ENCODE measurements around the gene RAB6A.
A peak's percentile ranks its signal among the peaks of the same experiment; 100 is the strongest.
"Not testable (repeated sequence)": the region's sequence is repeated elsewhere in the genome, so short reads cannot be mapped to it uniquely, and the experiment has no call there.

RAB6A gene

DNA sequence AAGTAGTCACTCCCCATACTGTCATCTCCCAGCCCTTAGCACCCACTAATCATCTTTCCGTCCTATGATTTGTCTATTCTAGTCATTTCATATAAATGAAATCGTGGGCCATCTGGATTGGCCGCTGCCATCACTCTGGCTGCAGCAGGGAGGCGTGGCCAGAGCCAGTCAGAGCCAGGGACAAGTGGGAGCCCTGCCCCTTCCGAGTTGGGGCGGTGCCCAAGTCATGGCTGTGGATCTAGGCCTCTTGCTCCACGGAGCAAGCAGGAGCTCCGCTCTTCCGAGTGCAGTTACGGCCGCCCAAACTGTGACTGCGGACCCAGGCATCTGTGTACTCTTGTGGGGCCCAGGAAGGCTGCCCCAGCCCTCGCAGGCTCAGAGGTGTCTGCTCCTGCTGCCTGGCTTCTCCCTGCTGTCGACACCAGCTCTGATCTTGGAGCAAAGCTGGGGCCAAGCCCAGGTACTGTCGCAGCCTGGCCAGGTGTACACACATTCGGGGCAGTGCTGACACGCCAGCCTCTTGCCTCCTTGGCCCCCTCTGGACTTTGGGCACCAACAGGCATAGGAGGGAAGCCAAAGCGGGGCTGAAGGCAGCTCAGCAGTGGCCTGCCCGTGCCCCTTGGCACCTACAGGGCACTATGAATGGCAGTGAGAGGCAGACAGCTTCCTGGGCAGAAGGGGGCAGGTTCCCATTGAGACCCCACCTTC, 35.2 kb upstream of the RAB6A start:
- DNase-seq (ENCODE audit: insufficient read length, low spot score) = no peak
- FAIRE-seq = no peak
- TF ChIP-seq, protein P1, sequence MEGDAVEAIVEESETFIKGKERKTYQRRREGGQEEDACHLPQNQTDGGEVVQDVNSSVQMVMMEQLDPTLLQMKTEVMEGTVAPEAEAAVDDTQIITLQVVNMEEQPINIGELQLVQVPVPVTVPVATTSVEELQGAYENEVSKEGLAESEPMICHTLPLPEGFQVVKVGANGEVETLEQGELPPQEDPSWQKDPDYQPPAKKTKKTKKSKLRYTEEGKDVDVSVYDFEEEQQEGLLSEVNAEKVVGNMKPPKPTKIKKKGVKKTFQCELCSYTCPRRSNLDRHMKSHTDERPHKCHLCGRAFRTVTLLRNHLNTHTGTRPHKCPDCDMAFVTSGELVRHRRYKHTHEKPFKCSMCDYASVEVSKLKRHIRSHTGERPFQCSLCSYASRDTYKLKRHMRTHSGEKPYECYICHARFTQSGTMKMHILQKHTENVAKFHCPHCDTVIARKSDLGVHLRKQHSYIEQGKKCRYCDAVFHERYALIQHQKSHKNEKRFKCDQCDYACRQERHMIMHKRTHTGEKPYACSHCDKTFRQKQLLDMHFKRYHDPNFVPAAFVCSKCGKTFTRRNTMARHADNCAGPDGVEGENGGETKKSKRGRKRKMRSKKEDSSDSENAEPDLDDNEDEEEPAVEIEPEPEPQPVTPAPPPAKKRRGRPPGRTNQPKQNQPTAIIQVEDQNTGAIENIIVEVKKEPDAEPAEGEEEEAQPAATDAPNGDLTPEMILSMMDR (IDR thresholded peaks at IDR 0.05; ENCODE audit: insufficient read depth, missing control alignments) = no peak

DNA sequence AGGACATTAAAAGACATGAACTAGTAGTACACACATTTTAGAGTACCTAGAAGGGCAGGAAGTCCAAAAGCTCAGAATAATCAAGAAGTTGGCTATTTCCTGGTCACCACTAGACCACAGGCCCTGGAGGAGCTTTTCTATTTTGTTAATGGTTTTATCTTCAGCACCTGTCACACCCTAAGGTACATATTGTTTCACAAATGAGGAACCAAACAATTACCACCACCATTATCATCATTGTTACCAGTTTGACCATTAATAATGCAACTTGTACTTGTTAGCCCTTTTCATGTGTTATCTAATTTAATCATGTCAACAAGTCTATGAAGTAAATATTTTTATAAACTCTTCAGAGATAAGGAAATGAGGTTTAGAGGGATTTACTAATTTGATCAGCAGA, 31.7 kb upstream of the RAB6A start:
- TF ChIP-seq, protein P1 (IDR thresholded peaks at IDR 0.05; ENCODE audit: insufficient read depth, missing control alignments) = no peak
- DNase-seq (ENCODE audit: insufficient read length, low spot score) (no peak), FAIRE-seq (no peak)

DNA sequence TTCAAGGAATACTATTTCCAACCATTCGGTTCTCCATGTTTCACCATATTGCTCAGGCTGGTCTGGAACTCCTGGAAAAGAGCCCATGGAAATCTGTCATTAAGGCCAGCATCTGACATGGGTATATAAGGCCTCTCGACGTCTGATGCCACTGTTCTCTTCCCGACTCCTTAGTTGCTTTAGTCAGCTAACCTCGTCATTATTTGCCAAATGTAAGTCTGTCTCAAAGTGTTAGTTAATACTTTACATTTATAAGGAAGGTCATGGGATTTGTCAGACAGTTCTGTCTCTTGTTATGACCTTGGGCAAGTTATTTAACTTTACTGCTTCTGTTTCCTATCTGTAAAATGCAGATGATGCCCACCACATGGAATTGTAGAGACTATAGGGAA, 28.4 kb upstream of the RAB6A start:
- TF ChIP-seq, protein P1 (IDR thresholded peaks at IDR 0.05; ENCODE audit: insufficient read depth, missing control alignments) = no peak
- FAIRE-seq (no peak), DNase-seq (ENCODE audit: insufficient read length, low spot score) (no peak)

DNA sequence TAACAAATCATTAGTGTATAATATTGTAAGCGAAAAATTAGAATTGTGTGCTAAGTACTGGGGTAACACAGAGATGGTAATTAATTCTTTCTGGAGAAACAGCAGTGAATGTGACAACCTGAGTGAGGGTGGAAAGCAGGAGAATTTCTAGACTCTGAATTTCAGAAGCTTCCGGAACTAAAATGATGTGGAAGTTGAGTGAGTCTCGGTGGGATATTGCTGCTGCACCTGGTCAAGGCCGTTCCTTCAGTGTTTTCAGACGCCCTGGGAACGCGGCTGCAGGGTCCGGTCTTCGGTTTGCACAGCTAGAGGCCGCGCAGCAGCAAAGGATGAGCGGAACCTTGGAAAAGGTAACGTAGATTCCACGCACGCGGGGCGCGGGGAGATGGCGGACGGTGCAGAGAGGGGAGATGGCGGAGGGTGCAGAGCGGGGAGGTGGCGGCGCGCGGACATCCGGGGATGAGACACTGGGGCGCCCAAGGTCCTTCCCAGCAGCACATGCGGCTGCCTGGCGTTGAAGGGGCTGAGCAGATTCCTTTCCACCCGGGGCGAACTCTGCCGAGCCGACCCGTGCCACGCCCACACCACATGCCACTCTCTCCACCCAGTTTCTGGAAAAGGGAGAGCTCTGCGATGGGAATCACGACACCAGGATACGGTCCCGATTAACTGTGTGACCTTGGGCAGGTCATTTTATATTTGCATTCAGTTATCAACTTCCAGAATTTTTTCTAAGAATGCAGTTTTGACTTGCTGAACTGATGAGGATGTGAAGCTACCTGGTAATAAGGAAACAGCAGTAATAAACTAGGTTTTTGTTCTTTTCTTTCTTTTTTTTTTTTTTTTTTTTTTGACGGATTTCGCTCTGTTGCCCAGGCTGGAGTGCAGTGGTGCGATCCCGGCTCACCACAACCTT, 27.0 kb upstream of the RAB6A start, which contains the start of gene MRPL48:
Gene MRPL48, plus strand, starts transcription at position 232 of the 916 bp plus-strand sequence. Its CDS starts 98 bp downstream, at position 330.
- FAIRE-seq = no peak
- TF ChIP-seq, protein P1 (IDR thresholded peaks at IDR 0.05; ENCODE audit: insufficient read depth, missing control alignments) = no peak
- peak; percentile 82 for DNase-seq (ENCODE audit: insufficient read length, low spot score)

DNA sequence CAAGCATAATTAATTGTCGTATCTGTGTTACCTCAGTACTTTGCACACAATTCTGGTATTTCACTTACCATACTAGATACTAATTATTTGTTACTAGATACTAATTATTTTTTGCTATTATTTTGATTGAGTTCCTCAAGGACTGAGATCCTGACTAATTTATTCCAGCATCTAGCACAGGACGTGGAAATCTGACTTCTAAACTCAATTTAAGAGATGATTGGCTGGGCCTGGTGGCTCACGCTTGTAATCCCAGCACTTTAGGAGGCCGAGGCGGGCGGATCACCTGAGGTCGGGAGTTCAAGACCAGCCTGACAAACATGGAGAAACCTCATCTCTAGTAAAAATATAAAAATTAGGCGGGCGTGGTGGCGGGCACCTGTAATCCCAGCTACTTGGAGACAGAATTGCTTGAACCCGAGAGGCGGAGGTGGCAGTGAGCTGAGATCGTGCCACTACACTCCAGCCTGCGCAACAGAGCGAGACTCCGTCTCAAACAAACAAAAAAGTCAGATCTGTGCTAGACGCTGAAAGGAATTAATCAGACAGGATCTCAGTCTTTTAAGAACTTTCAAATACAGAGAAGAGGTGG, 26.3 kb upstream of the RAB6A start:
- TF ChIP-seq, protein P1 (IDR thresholded peaks at IDR 0.05; ENCODE audit: insufficient read depth, missing control alignments) = no peak
- FAIRE-seq = no peak

DNA sequence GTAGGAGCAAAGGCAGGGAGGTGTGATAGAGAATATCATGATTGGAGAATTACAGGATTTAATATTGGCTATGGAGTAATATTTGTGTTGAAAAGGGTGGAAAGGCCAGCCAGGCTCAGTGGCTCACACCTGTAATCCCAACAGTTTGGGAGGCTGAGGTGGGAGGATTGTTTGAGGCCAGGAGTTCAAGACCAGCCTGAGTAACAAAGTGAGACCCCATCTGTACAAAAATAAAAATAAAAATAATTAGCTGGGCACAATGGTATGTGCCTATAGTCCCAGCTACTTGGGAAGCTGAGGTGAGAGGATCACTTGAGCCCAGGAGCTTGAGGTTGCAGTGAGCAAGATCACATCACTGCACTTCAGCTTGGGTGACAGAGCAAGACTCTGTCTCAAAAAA, 24.6 kb upstream of the RAB6A start:
- not testable (repeated sequence) for FAIRE-seq; DNase-seq (ENCODE audit: insufficient read length, low spot score)

More for the DNA sequence above, 26.3 kb upstream of the RAB6A start:
- no peak for DNase-seq (ENCODE audit: insufficient read length, low spot score)

DNA sequence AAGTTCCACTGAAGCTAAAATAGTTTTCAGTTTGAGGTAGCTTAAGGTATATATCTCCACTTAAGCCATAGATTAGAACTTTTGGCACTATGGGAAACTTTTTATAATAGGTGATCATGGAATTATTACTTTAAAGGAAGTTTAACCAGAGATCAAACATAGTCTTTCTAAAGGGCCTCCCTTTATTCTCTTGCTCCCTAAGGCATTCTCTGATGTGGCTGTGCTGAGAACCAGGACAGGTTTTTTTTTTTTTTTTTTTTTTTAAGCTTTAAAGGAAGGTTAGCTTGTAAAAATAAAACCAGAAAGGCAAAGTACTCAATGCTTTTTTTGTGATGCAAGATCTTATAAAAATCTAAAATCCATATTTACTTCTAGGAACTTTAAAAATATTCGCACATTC, 23.9 kb upstream of the RAB6A start:
- TF ChIP-seq, protein P1 (IDR thresholded peaks at IDR 0.05; ENCODE audit: insufficient read depth, missing control alignments) = no peak
- DNase-seq (ENCODE audit: insufficient read length, low spot score) (no peak), FAIRE-seq (no peak)

Measured in D721Med (cell line).